ENCODE measurements around the gene LRRC74B. TPM values are rescaled to one million over a fixed set of nuclear protein-coding genes. Genes with fewer than 3 reads are reported as not detected.

Gene LRRC74B
- polyA plus RNA-seq, 1 experiment, result not detected

DNA sequence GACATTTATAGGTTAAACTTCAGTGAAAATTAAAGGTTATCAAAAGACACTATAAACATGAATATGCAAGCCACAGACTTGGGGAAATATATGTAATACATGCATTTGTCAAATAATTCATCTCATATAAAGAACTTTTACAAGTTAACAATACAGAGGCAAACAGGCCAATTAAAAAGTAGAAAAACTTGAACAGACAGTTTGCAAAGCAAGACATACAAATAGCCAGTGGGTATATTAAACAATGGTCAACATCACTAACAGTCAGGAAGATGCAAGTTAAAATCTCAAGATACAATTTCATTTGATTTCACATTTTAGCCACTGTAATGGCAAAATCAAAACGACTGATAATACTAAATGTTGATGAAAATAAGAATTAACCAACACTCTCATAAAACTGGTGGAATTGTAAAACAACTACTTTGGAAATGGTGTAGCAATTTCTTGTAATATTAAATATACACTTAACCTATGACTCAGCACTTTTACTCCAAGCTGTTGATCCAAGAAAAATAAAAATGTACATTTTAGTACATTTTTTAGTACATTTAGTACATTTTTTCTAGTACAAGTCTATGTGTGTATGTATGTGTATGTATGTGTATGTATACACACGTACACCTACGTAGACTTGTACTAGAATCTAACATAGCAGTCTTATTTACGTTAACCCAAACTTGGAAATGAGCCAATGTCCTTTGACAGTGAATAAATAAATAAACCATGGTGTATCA, 62.8 kb downstream of the LRRC74B start:
- no peaks in the 10 kb centered on the region for H3K9me3 ChIP-seq (ENCODE audit: control insufficient read depth, insufficient read depth, low read length)
- H3K27ac ChIP-seq (ENCODE audit: low read depth, low read length), result no peak overlapping the region
- peaks cover 2% of the 10 kb centered on the region for H3K27me3 ChIP-seq (ENCODE audit: control insufficient read depth, insufficient read depth, low read length)
- no peak for DNase-seq (ENCODE audit: low read depth, low spot score)
- ChIA-PET POLR2A (no interaction called here), CTCF (interaction anchor here (0.6 kb wide), 1 partner anchor 46 kb away, joined by 6 read pairs; no protein-coding TSS in a partner anchor)
- H3K4me3 ChIP-seq (ENCODE audit: low read depth, low read length), result no peak overlapping the region
- TF ChIP-seq, protein P1, sequence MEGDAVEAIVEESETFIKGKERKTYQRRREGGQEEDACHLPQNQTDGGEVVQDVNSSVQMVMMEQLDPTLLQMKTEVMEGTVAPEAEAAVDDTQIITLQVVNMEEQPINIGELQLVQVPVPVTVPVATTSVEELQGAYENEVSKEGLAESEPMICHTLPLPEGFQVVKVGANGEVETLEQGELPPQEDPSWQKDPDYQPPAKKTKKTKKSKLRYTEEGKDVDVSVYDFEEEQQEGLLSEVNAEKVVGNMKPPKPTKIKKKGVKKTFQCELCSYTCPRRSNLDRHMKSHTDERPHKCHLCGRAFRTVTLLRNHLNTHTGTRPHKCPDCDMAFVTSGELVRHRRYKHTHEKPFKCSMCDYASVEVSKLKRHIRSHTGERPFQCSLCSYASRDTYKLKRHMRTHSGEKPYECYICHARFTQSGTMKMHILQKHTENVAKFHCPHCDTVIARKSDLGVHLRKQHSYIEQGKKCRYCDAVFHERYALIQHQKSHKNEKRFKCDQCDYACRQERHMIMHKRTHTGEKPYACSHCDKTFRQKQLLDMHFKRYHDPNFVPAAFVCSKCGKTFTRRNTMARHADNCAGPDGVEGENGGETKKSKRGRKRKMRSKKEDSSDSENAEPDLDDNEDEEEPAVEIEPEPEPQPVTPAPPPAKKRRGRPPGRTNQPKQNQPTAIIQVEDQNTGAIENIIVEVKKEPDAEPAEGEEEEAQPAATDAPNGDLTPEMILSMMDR (IDR thresholded peaks at IDR 0.05; ENCODE audit: low read depth, low read length), result no peak

Small RNA genes lying within 50 kb of the gene (small RNA-seq; reads per million reads assigned to genes)
- not detected for gene MIR649 (ENCODE audit: insufficient read length, low read depth)

Other genes starting within 250 kb of the LRRC74B start
- 27.5 and 35.8 TPM in 2 replicates for gene PI4KA, start 187.1 kb upstream of the LRRC74B start, polyA plus RNA-seq (2011; rRNA removed)
- gene SNAP29, start 186.9 kb upstream of the LRRC74B start, polyA plus RNA-seq (2011; rRNA removed), result 41.4 and 45.5 TPM in 2 replicates
- 24.1 and 25.4 TPM in 2 replicates for gene CRKL, start 128.5 kb upstream of the LRRC74B start, polyA plus RNA-seq (2011; rRNA removed)
- 0.15 and 0.27 TPM in 2 replicates for gene AIFM3, start 78.7 kb upstream of the LRRC74B start, polyA plus RNA-seq (2011; rRNA removed)
- gene LZTR1, start 63.6 kb upstream of the LRRC74B start, polyA plus RNA-seq (2011; rRNA removed), result 28.3 and 32.3 TPM in 2 replicates
- gene THAP7, start 43.8 kb upstream of the LRRC74B start, polyA plus RNA-seq (2011; rRNA removed), result 12.5 and 15.1 TPM in 2 replicates
- 1.7 and 1.9 TPM in 2 replicates for gene P2RX6, start 30.8 kb upstream of the LRRC74B start, polyA plus RNA-seq (2011; rRNA removed)
- gene SLC7A4, start 13.4 kb upstream of the LRRC74B start, polyA plus RNA-seq (2011; rRNA removed), result 0.11 and 0.24 TPM in 2 replicates

Data from AG04450 (cell line).